Astrocyte (in vitro differentiated cells and primary cell): Measurements from ENCODE around the gene HSD17B3.

ENCODE experiments used
- EZH2 ChIP-seq: IDR thresholded peaks from 2 replicates; pipeline ENCODE4 v1.6.1; 2012; ENCODE audit warnings: mild to moderate bottlenecking, low read length, inconsistent platforms; ENCODE audit not compliant: insufficient read depth
- TF ChIP-seq, protein P1 (sequence below): IDR thresholded peaks from 2 replicates; pipeline ENCODE4 v1.5.1; 2011; ENCODE audit warnings: low read depth, mild to moderate bottlenecking, inconsistent platforms, low read length, moderate library complexity; ENCODE audit not compliant: insufficient read depth

DNA sequence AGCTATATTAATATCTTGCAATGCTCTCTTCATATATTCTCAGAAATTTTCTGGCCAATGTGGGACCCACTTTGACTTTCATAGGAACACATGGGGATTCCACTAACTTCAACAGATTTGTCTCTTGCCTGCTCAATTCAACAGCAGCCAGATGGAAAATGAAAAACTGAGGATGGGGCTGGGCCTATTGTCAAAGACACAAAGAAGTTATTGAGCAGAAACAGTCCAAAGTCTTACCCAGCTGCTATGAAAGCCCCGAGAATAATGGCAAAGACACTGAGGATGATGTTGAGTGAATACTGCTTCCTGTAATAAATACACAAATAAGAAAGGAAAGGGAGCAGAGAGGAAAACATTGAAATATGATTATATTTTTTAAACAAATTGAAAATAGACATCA is 48.9 kb upstream of the HSD17B3 start:
- TF ChIP-seq, protein P1, sequence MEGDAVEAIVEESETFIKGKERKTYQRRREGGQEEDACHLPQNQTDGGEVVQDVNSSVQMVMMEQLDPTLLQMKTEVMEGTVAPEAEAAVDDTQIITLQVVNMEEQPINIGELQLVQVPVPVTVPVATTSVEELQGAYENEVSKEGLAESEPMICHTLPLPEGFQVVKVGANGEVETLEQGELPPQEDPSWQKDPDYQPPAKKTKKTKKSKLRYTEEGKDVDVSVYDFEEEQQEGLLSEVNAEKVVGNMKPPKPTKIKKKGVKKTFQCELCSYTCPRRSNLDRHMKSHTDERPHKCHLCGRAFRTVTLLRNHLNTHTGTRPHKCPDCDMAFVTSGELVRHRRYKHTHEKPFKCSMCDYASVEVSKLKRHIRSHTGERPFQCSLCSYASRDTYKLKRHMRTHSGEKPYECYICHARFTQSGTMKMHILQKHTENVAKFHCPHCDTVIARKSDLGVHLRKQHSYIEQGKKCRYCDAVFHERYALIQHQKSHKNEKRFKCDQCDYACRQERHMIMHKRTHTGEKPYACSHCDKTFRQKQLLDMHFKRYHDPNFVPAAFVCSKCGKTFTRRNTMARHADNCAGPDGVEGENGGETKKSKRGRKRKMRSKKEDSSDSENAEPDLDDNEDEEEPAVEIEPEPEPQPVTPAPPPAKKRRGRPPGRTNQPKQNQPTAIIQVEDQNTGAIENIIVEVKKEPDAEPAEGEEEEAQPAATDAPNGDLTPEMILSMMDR: no peak
- TF ChIP-seq EZH2: no peak
